HUES6 (cell line): ENCODE results near the gene CDO1.
"Not testable (repeated sequence)": the region's sequence is repeated elsewhere in the genome, so short reads cannot be mapped to it uniquely, and the experiment has no call there.

Experiments used
- H3K27ac ChIP-seq: 2 replicates; pipeline ENCODE4 v1.7.0; 2013; ENCODE audit warnings: low read depth, mild to moderate bottlenecking, low read length, inconsistent platforms
- H3K27me3 ChIP-seq: 2 replicates; pipeline ENCODE4 v1.6.1; 2013; ENCODE audit warnings: low read length; ENCODE audit not compliant: control insufficient read depth, insufficient read depth
- H3K36me3 ChIP-seq: 2 replicates; pipeline ENCODE4 v1.6.1; 2013; ENCODE audit warnings: low read length; ENCODE audit not compliant: control insufficient read depth, insufficient read depth
- H3K4me1 ChIP-seq: 2 replicates; pipeline ENCODE4 v1.6.1; 2013; ENCODE audit warnings: low read length; ENCODE audit not compliant: control insufficient read depth, insufficient read depth
- H3K4me3 ChIP-seq: 2 replicates; pipeline ENCODE4 v1.5.1; 2013; ENCODE audit warnings: low read depth, low read length
- H3K9ac ChIP-seq: one replicate; pipeline ENCODE4 v1.6.1; 2013; ENCODE audit warnings: mild to moderate bottlenecking, low read length
- H3K9me3 ChIP-seq: 2 replicates; pipeline ENCODE4 v1.6.1; 2013; ENCODE audit warnings: low read depth, low read length; ENCODE audit not compliant: control insufficient read depth, insufficient read depth

Gene CDO1

GRCh38 chr5:115809946-115810345 lies 6.5 kb downstream of the CDO1 start:
- H3K27ac ChIP-seq = no peak overlapping the region
- peaks cover 15% of the 10 kb centered on the region for H3K27me3 ChIP-seq
- no peak overlapping the region for H3K4me3 ChIP-seq
- no peaks in the 10 kb centered on the region for H3K9me3 ChIP-seq
- H3K9ac ChIP-seq = no peak overlapping the region
- peaks cover 17% of the 10 kb centered on the region for H3K4me1 ChIP-seq
- H3K36me3 ChIP-seq = peaks cover 20% of the 10 kb centered on the region

DNA sequence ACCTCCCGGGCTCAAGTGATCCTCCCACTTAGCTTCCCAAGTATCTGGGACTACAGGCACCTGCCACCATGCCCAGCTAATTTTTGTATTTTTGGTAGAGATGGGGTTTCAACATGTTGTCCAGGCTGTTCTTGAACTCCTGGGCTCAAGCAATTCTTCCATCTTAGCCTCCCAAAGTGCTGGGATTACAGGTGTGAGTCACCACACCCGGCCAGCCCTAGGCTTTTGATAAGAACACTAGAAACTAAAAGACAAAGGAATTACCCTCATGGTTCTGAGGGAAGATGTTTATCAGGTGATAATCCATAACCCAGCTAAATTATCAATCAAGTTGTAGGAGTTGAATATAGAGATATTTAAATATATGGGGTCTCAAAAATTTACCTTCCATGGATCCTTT lies 8.4 kb downstream of the CDO1 start:
- H3K9ac ChIP-seq = not testable (repeated sequence)

DNA sequence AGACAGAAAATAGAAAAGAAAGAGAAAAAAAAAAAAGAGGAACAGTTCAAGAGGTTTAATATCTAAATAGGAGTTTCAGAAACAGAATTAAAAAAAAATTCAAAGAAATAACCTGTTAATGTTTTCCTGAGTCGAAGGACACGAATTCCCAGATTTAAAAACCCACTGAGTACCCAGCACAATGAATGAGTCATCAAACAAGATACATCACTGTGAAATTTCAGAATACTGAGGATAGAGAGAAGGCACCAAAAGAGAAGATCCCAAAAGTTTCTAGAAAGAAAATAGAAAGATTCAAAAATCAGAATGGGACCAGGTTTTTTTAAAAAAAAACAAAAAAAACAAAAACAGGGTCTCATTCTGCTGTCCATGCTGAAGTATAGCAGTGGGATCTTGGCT lies 8.8 kb downstream of the CDO1 start:
- Histone ChIP-seq H3K27ac (0 out of 2 replicates have a peak overlapping the region, but pooled peaks have one; percentile 3), H3K36me3 (peaks cover 20% of the 10 kb centered on the region), H3K27me3 (no peaks in the 10 kb centered on the region), H3K4me3 (no peak overlapping the region), H3K4me1 (peaks cover 10% of the 10 kb centered on the region), H3K9me3 (no peaks in the 10 kb centered on the region), H3K9ac (no peak overlapping the region)

More for the DNA sequence above, 8.4 kb downstream of the CDO1 start:
- peaks cover 20% of the 10 kb centered on the region for H3K36me3 ChIP-seq
- H3K9me3 ChIP-seq, H3K27ac ChIP-seq, H3K4me3 ChIP-seq, H3K27me3 ChIP-seq: not testable (repeated sequence)
- peaks cover 10% of the 10 kb centered on the region for H3K4me1 ChIP-seq

GRCh38 chr5:115806986-115807653 lies 9.3 kb downstream of the CDO1 start:
- H3K4me3 ChIP-seq = no peak overlapping the region
- no peaks in the 10 kb centered on the region for H3K9me3 ChIP-seq
- H3K36me3 ChIP-seq = peaks cover 16% of the 10 kb centered on the region
- H3K4me1 ChIP-seq = peaks cover 10% of the 10 kb centered on the region
- H3K9ac ChIP-seq = no peak overlapping the region
- no peaks in the 10 kb centered on the region for H3K27me3 ChIP-seq
- 0 out of 2 replicates have a peak overlapping the region, but pooled peaks have one; percentile 3 for H3K27ac ChIP-seq

DNA sequence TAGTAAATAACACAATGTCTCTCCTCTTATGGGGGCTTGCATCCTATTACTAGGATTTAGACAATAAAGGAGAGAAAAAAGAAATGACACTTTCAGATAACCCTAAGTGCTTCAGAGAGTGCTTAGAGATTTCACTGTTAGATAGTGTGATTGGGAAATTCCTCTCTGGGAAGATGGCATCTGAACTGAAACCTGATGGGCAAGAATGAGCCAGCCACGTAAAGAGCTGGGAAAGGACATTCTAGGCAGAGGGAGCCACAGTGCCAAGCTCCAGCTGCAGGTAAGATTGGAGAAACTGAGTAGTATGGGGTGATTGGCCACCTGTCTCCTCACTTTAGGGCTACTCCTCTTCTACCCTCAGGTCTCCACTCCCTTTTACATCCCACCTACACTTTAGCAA lies 14.5 kb downstream of the CDO1 start:
- Histone ChIP-seq H3K9ac (no peak overlapping the region), H3K27ac (no peak overlapping the region), H3K27me3 (no peaks in the 10 kb centered on the region), H3K36me3 (peaks cover 4% of the 10 kb centered on the region; the same call in 1 of the 2 replicates), H3K4me3 (no peak overlapping the region), H3K9me3 (no peaks in the 10 kb centered on the region), H3K4me1 (peaks cover 7% of the 10 kb centered on the region)

GRCh38 chr5:115801152-115801551 lies 15.3 kb downstream of the CDO1 start:
- Histone ChIP-seq H3K27ac (no peak overlapping the region), H3K9ac (no peak overlapping the region), H3K9me3 (no peaks in the 10 kb centered on the region), H3K36me3 (peaks cover under 1% of the 10 kb centered on the region; the same call in 1 of the 2 replicates), H3K27me3 (no peaks in the 10 kb centered on the region), H3K4me1 (no peaks in the 10 kb centered on the region), H3K4me3 (no peak overlapping the region)

GRCh38 chr5:115800108-115800507 lies 16.4 kb downstream of the CDO1 start:
- no peaks in the 10 kb centered on the region for H3K27me3 ChIP-seq
- H3K9ac ChIP-seq = no peak overlapping the region
- no peaks in the 10 kb centered on the region for H3K9me3 ChIP-seq
- H3K36me3 ChIP-seq = no peaks in the 10 kb centered on the region; the same call in 1 of the 2 replicates
- H3K4me1 ChIP-seq = no peaks in the 10 kb centered on the region
- no peak overlapping the region for H3K27ac ChIP-seq
- H3K4me3 ChIP-seq = no peak overlapping the region

DNA sequence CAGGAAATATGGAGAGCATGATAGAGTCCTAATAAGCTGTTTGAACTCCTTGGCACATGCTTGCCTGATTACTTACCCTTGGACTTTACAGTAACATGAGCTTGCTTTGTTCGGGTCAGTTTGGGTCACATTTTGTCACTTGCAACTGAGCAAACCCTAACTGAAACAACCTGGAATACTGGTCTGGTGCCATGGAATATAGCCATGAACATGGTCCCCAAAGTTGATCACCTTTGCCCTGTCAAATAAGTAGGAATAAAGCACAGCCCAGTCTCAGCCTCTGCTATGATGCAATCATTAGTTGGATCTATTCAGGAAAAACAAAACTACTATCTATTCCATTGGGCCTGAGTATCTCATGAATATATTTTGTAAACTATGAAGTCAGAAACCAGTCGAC lies 18.2 kb downstream of the CDO1 start:
- no peak overlapping the region for H3K4me3 ChIP-seq
- H3K27me3 ChIP-seq = no peaks in the 10 kb centered on the region
- no peak overlapping the region for H3K27ac ChIP-seq
- H3K9me3 ChIP-seq = no peaks in the 10 kb centered on the region
- no peaks in the 10 kb centered on the region for H3K36me3 ChIP-seq
- no peaks in the 10 kb centered on the region for H3K4me1 ChIP-seq
- no peak overlapping the region for H3K9ac ChIP-seq

- Histone ChIP-seq H3K27me3 (no peaks in the 10 kb centered on the region), H3K4me3 (no peak overlapping the region), H3K4me1 (no peaks in the 10 kb centered on the region), H3K27ac (no peak overlapping the region), H3K9me3 (no peaks in the 10 kb centered on the region), H3K36me3 (no peaks in the 10 kb centered on the region), H3K9ac (no peak overlapping the region)
Observed at GRCh38 chr5:115796656-115797055, 19.8 kb downstream of the CDO1 start.

DNA sequence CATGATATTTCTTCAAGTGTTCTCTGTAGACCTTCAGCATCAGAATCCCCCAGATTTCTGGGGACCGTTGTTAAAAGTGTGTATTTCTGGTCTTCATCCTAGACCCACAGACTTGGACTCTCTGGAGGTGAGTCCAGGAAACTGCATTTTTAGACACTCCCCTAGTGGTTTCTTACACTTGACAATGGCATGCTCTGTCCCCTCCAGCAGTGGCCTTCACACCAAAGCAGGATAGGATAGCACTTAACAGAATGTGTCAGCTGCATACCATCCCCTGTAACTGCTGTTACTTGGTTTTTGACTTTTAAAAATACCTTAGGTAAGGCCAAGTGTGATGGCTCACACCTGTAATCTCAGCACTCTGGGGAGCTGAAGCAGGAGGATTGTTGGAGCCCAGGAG lies 20.8 kb downstream of the CDO1 start:
- Histone ChIP-seq H3K27me3 (no peaks in the 10 kb centered on the region), H3K4me1 (no peaks in the 10 kb centered on the region), H3K27ac (no peak overlapping the region), H3K9me3 (no peaks in the 10 kb centered on the region), H3K4me3 (no peak overlapping the region), H3K36me3 (no peaks in the 10 kb centered on the region), H3K9ac (no peak overlapping the region)

- Histone ChIP-seq H3K4me1 (peaks cover 8% of the 10 kb centered on the region), H3K27me3 (no peaks in the 10 kb centered on the region), H3K27ac (no peak overlapping the region), H3K36me3 (no peaks in the 10 kb centered on the region), H3K4me3 (no peak overlapping the region), H3K9ac (no peak overlapping the region), H3K9me3 (peaks cover 5% of the 10 kb centered on the region; the same call in 1 of the 2 replicates)
Observed at GRCh38 chr5:115788440-115788839, 28.0 kb downstream of the CDO1 start.
